Measurements from ENCODE around the gene FBN2. TPM values are rescaled to one million over a fixed set of nuclear protein-coding genes. Genes with fewer than 3 reads are reported as not detected.

Gene FBN2
- total RNA-seq, 4 donors from 2014 or later: 0.04 to 0.39 (median 0.15) TPM; not detected in 1

DNA sequence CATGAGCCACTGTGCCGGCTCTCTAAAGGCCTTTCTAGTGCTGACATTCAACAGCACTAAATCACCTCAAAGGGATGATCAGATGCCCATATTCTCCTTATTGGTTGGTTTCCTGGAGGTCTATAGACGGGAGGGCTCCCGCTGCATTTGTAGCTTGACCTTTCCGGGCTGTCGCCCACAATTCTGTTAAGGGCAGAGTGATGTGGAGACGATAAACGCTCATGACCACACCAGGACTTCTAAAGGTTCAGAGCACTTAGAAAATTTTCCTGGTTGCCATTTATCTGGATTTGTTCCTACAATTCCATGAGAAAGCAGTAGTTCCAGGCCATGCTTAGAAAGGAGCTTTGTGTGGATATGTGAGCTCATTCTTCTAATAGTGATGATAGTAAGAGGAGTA, 284.2 kb downstream of the FBN2 start:
- TF ChIP-seq, protein P1, sequence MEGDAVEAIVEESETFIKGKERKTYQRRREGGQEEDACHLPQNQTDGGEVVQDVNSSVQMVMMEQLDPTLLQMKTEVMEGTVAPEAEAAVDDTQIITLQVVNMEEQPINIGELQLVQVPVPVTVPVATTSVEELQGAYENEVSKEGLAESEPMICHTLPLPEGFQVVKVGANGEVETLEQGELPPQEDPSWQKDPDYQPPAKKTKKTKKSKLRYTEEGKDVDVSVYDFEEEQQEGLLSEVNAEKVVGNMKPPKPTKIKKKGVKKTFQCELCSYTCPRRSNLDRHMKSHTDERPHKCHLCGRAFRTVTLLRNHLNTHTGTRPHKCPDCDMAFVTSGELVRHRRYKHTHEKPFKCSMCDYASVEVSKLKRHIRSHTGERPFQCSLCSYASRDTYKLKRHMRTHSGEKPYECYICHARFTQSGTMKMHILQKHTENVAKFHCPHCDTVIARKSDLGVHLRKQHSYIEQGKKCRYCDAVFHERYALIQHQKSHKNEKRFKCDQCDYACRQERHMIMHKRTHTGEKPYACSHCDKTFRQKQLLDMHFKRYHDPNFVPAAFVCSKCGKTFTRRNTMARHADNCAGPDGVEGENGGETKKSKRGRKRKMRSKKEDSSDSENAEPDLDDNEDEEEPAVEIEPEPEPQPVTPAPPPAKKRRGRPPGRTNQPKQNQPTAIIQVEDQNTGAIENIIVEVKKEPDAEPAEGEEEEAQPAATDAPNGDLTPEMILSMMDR (IDR thresholded peaks at IDR 0.05): no peak
- intact Hi-C loops (cut with DNase I; ENCODE audit: low total_unique reads): no loop called here
- WGBS, 2 donors: 93 to 94% methylated on average over 7 of the region's 7 CpGs
- DNase-seq (ENCODE audit: low spot score in 2 of 2): no peak
- H3K4me3 ChIP-seq (ENCODE audit: low read depth, poor library complexity, severe bottlenecking): no peak overlapping the region

- intact Hi-C loops (cut with DNase I; ENCODE audit: low total_unique reads): no loop called here
- DNase-seq (ENCODE audit: low spot score in 2 of 2): no peak
- H3K4me3 ChIP-seq (ENCODE audit: low read depth, poor library complexity, severe bottlenecking): no peak overlapping the region
- TF ChIP-seq POLR2A (IDR thresholded peaks at IDR 0.05): no peak
- TF ChIP-seq, protein P1 (IDR thresholded peaks at IDR 0.05): no peak
- 60 to 71% methylated on average over 5 of the region's 5 CpGs for WGBS, 2 donors
Measured at GRCh38 chr5:128253161-128253560, 284.9 kb downstream of the FBN2 start.

- no peak for TF ChIP-seq POLR2A (IDR thresholded peaks at IDR 0.05)
- TF ChIP-seq, protein P1 (IDR thresholded peaks at IDR 0.05): no peak
- WGBS, 2 donors: 40 to 54% methylated on average over 2 of the region's 2 CpGs
- no peak for DNase-seq (ENCODE audit: low spot score in 2 of 2)
- intact Hi-C loops (cut with DNase I; ENCODE audit: low total_unique reads): no loop called here
- no peak overlapping the region for H3K4me3 ChIP-seq (ENCODE audit: low read depth, poor library complexity, severe bottlenecking)
Measured at GRCh38 chr5:128252756-128253155, 285.3 kb downstream of the FBN2 start.

DNA sequence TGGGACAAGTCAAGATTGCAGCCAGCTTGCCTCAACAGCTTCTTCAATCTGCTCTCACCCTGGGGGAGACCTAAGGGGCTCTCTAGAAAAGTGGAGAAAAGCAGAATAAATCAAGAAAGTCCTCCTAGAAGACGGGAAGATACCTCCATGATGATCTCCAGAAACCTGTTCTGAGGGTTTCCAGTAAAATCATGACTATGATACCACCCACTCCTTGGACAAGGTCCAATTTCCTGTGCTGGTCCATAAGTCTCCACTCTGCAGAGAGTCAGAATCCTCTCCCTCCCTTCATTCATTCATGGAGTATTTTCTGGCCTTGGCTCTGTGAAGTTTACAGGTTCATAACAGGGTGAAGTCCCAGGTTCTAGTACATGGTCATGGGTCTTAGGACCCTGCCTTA, 285.8 kb downstream of the FBN2 start:
- no peak for DNase-seq (ENCODE audit: low spot score in 2 of 2)
- intact Hi-C loops (cut with DNase I; ENCODE audit: low total_unique reads): no loop called here
- TF ChIP-seq, protein P1 (IDR thresholded peaks at IDR 0.05): no peak
- TF ChIP-seq POLR2A (IDR thresholded peaks at IDR 0.05): no peak
- WGBS, 2 donors: 79 to 80% methylated on average over 1 of the region's 1 CpG
- no peak overlapping the region for H3K4me3 ChIP-seq (ENCODE audit: low read depth, poor library complexity, severe bottlenecking)

DNA sequence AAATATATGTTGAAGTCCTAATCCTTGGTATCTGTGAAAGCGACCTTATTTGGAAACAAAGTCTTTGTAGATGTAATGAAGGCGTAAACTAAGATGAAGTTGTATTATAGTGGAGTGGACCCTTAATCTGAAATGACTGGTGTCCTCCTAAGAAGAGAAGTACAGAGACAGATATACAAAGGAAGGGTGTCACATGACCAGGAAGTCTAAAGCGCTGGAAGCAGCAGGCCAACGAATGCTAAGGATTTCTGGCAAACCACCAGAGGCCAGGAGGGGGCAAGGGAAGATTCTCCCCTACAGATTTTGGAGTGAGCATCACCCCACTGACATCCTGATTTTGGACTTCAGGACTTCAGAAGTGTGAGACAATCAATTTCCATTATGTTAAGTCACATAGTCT, 292.1 kb downstream of the FBN2 start:
- intact Hi-C loops (cut with DNase I; ENCODE audit: low total_unique reads): no loop called here
- H3K4me3 ChIP-seq (ENCODE audit: low read depth, poor library complexity, severe bottlenecking): no peak overlapping the region
- TF ChIP-seq POLR2A (IDR thresholded peaks at IDR 0.05): no peak
- TF ChIP-seq, protein P1 (IDR thresholded peaks at IDR 0.05): no peak
- WGBS, 2 donors: 86 to 96% methylated on average over 4 of the region's 4 CpGs
- DNase-seq (ENCODE audit: low spot score in 2 of 2): no peak

DNA sequence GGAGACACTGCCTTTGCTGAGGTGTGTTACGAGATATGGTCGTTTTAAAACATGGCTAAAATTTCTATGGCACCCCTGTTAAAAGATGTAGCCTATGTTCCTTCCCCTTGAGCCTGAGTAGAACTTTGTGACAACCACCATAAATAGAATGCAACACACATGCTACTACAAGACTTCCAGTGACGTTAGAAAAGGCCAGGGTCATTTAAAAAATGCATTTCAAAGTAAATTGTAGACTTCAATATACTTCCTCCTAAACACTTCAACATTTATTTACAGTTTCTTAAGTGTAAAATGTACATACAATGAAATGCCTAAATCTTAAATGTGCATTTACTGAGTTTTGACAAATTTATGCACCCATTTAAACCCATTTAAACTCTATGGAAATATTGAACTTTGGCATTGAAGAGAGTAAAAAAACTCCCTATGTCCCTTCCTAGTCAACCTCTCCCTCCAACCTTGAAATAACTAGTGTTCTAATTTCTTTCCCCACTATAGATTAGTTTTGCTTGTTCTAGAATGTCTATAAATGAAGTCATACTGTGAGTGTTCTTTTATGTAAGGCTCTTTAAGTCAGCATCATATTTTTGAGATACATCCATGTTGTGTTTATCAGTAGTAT, 294.0 kb downstream of the FBN2 start:
- no peak for TF ChIP-seq POLR2A (IDR thresholded peaks at IDR 0.05)
- TF ChIP-seq, protein P1 (IDR thresholded peaks at IDR 0.05): no peak
- intact Hi-C loops (cut with DNase I; ENCODE audit: low total_unique reads): no loop called here
- no peak overlapping the region for H3K4me3 ChIP-seq (ENCODE audit: low read depth, poor library complexity, severe bottlenecking)
- no peak for DNase-seq (ENCODE audit: low spot score in 2 of 2)
- WGBS, 2 donors: 82 to 83% methylated on average over 3 of the region's 3 CpGs

Measured in lower leg skin (tissue), 4 donors.